Gastrocnemius medialis (tissue), 4 donors: ENCODE data around the gene PIK3C3. TPM values are rescaled to one million over a fixed set of nuclear protein-coding genes. Genes with fewer than 3 reads are reported as not detected.

Experiments used
- ATAC-seq, 2 donors: fragments of 150-250 bp; one replicate each; pipeline ENCODE4 v1.9.1; 2016
- DNase-seq, 2 donors: peaks; one replicate each; pipeline ENCODE4 v3.0.0-alpha.2; 2019
- H3K27ac ChIP-seq, 4 donors: fragments of 200-600 bp; sonication (generic); 1 replicate in 1 of 4; 2 replicates in 3 of 4; pipeline ENCODE4 v1.5.1; 2016 to 2018; ENCODE audit warnings: mild to moderate bottlenecking in 2 of 4, moderate library complexity in 1 of 4
- H3K27me3 ChIP-seq, 3 donors: fragments of 200-600 bp; sonication (generic) in 2 of 3; 1 replicate in 1 of 3; 2 replicates in 2 of 3; pipeline versions ENCODE4 v1.5.1 to v1.6.0; 2016 to 2019; ENCODE audit warnings: mild to moderate bottlenecking in 1 of 3, moderate library complexity in 1 of 3
- H3K36me3 ChIP-seq, 2 donors: fragments of 200-600 bp; sonication (generic) in 1 of 2; one replicate each; pipeline ENCODE4 v1.5.1; 2017 to 2018
- H3K4me1 ChIP-seq, 2 donors: fragments of 200-600 bp; sonication (generic) in 1 of 2; one replicate each; pipeline ENCODE4 v1.5.1; 2016 to 2017; ENCODE audit warnings: mild to moderate bottlenecking in 2 of 2
- H3K4me3 ChIP-seq, 4 donors: fragments of 200-600 bp; sonication (generic) in 3 of 4; 1 replicate in 1 of 4; 2 replicates in 3 of 4; pipeline ENCODE4 v1.5.1; 2016 to 2019; ENCODE audit warnings: mild to moderate bottlenecking in 2 of 4
- H3K9me3 ChIP-seq, 3 donors: fragments of 200-600 bp; sonication (generic) in 2 of 3; 1 replicate in 1 of 3; 2 replicates in 2 of 3; pipeline ENCODE4 v1.5.1; 2016 to 2019
- CTCF ChIP-seq, 5 experiments: fragments of 450-650 bp in 3 of 5; fragments of 200-600 bp in 2 of 5; sonication (generic) in 2 of 5; IDR thresholded peaks in 4 of 5; conservative IDR thresholded peaks in 1 of 5; 1 replicate in 4 of 5; 2 replicates in 1 of 5; pipeline ENCODE4 v1.5.1; 2016 to 2019; ENCODE audit warnings: antibody characterized with exemption in 5 of 5, mild to moderate bottlenecking in 3 of 5, moderate library complexity in 3 of 5
- POLR2A ChIP-seq, 2 donors: fragments of 450-650 bp; IDR thresholded peaks; one replicate each; pipeline ENCODE4 v1.6.1; 2017; ENCODE audit warnings: antibody characterized with exemption in 2 of 2, mild to moderate bottlenecking in 2 of 2, moderate library complexity in 2 of 2
- in situ Hi-C, 4 donors: fragments of 200-750 bp; cut with MboI; loops; one replicate each; pipeline versions ENCODE4 v1.15.0 to v1.8.0; 2017; ENCODE audit warnings: low sequenced_read_pairs in 4 of 4
- intact Hi-C: fragments of 100-400 bp; cut with DNase I; formaldehyde crosslinking; loops from one replicate; pipeline ENCODE4 v1.15.1; 2023; ENCODE audit warnings: low total_unique reads
- total RNA-seq, 4 donors: library from RNA; depleted of rRNA; stranded (reverse); fragments of >200 nt; gene quantifications; one replicate each; pipeline versions ENCODE4 v1.1.0 to v1.2.3, GENCODE V29; 2016

PIK3C3 gene
- total RNA-seq, 4 donors from 2014 or later, result 21.7 to 38.6 (median 29.6) TPM

- H3K27me3 ChIP-seq, result no peaks in the 10 kb centered on the region
- no peak overlapping the region for H3K27ac ChIP-seq
- intact Hi-C loops (no loop called here), in situ Hi-C loops (no loop called here)
- DNase-seq, result no peak
- no peak for ATAC-seq
- TF ChIP-seq CTCF (IDR thresholded peaks at IDR 0.05 in 4 of 5, conservative IDR thresholded peaks at IDR 0.05 in 1 of 5) (no peak), POLR2A (IDR thresholded peaks at IDR 0.05) (no peak)
- peaks cover 0 to 70% of the 10 kb centered on the region in 2 donors for H3K36me3 ChIP-seq
- H3K9me3 ChIP-seq, result no peaks in the 10 kb centered on the region
- no peak overlapping the region for H3K4me3 ChIP-seq
- no peaks in the 10 kb centered on the region for H3K4me1 ChIP-seq
These were observed 78.2 kb downstream of the PIK3C3 start for GRCh38 chr18:42033137-42033810.

- no peak for TF ChIP-seq CTCF (IDR thresholded peaks at IDR 0.05 in 4 of 5, conservative IDR thresholded peaks at IDR 0.05 in 1 of 5)
- no peak for TF ChIP-seq POLR2A (IDR thresholded peaks at IDR 0.05)
- H3K4me3 ChIP-seq, result no peak overlapping the region
- H3K4me1 ChIP-seq, result no peaks in the 10 kb centered on the region
- H3K27me3 ChIP-seq, result no peaks in the 10 kb centered on the region
- peaks cover 4 to 73% of the 10 kb centered on the region in 2 donors for H3K36me3 ChIP-seq
- DNase-seq (no peak), ATAC-seq (no peak)
- H3K9me3 ChIP-seq, result no peaks in the 10 kb centered on the region
- H3K27ac ChIP-seq, result no peak overlapping the region
- in situ Hi-C loops (no loop called here), intact Hi-C loops (no loop called here)
These were observed 83.9 kb downstream of the PIK3C3 start for GRCh38 chr18:42038936-42039335.

- Histone ChIP-seq H3K27ac (no peak overlapping the region), H3K9me3 (no peaks in the 10 kb centered on the region), H3K4me3 (no peak overlapping the region), H3K27me3 (no peaks in the 10 kb centered on the region), H3K4me1 (no peaks in the 10 kb centered on the region), H3K36me3 (peaks cover 4 to 70% of the 10 kb centered on the region in 2 donors)
- no peak for DNase-seq
- no peak for ATAC-seq
- in situ Hi-C loops, result no loop called here
- intact Hi-C loops, result no loop called here
- TF ChIP-seq CTCF (IDR thresholded peaks at IDR 0.05 in 4 of 5, conservative IDR thresholded peaks at IDR 0.05 in 1 of 5) (no peak), POLR2A (IDR thresholded peaks at IDR 0.05) (no peak)
These were observed 84.4 kb downstream of the PIK3C3 start for GRCh38 chr18:42039396-42039795.

- no peak for DNase-seq
- H3K9me3 ChIP-seq, result no peaks in the 10 kb centered on the region
- H3K36me3 ChIP-seq, result peaks cover 4 to 55% of the 10 kb centered on the region in 2 donors
- no peak overlapping the region for H3K27ac ChIP-seq
- no peak overlapping the region for H3K4me3 ChIP-seq
- no peaks in the 10 kb centered on the region for H3K27me3 ChIP-seq
- TF ChIP-seq CTCF (IDR thresholded peaks at IDR 0.05 in 4 of 5, conservative IDR thresholded peaks at IDR 0.05 in 1 of 5) (no peak), POLR2A (IDR thresholded peaks at IDR 0.05) (no peak)
- in situ Hi-C loops (no loop called here), intact Hi-C loops (no loop called here)
- no peaks in the 10 kb centered on the region for H3K4me1 ChIP-seq
- ATAC-seq, result no peak
These were observed 86.8 kb downstream of the PIK3C3 start for GRCh38 chr18:42041793-42042192.

- no peak for TF ChIP-seq POLR2A (IDR thresholded peaks at IDR 0.05)
- TF ChIP-seq CTCF (IDR thresholded peaks at IDR 0.05 in 4 of 5, conservative IDR thresholded peaks at IDR 0.05 in 1 of 5), result no peak
- no peak overlapping the region for H3K27ac ChIP-seq
- no peak overlapping the region for H3K4me3 ChIP-seq
- DNase-seq, result no peak
- H3K36me3 ChIP-seq, result peaks cover 0 to 54% of the 10 kb centered on the region in 2 donors
- H3K9me3 ChIP-seq, result no peaks in the 10 kb centered on the region
- intact Hi-C loops (no loop called here), in situ Hi-C loops (no loop called here)
- no peaks in the 10 kb centered on the region for H3K27me3 ChIP-seq
- no peak for ATAC-seq
- H3K4me1 ChIP-seq, result no peaks in the 10 kb centered on the region
These were observed 90.3 kb downstream of the PIK3C3 start for GRCh38 chr18:42045346-42045745.
